ENCODE measurements around the gene LRSAM1. TPM values are rescaled to one million over a fixed set of nuclear protein-coding genes. Genes with fewer than 3 reads are reported as not detected.

LRSAM1 gene
- total and polyA plus RNA-seq, 9 donors, result 9.0 to 28.5 (median 17.4) TPM

- TF ChIP-seq POLR2A (IDR thresholded peaks at IDR 0.05) (no peak), CTCF (IDR thresholded peaks at IDR 0.05) (no peak)
- no peak overlapping the region for H3K4me3 ChIP-seq
- H3K4me1 ChIP-seq (ENCODE audit: insufficient read depth), result peaks cover 26% of the 10 kb centered on the region
- no peaks in the 10 kb centered on the region for H3K36me3 ChIP-seq
- whole genome bisulfite sequencing, 3 donors, result 83 to 91% (median 84%) methylated on average over 14 of the region's 14 CpGs
- intact Hi-C loops (cut with DNase I), result no loop called here
- no peaks in the 10 kb centered on the region for H3K9me3 ChIP-seq
- no peak for DNase-seq
- H3K27me3 ChIP-seq, result no peaks in the 10 kb centered on the region
- H3K27ac ChIP-seq, result no peak overlapping the region
Observed at GRCh38 chr9:127550751-127551150, 99.4 kb downstream of the LRSAM1 start.

Small RNA genes lying within 50 kb of the gene (small RNA-seq; reads per million reads assigned to genes)
- not detected for gene RF00019
- 159 reads per million, percentile 92 among the genes with 10 or more reads in this experiment for gene SNORA65

Other genes with a start within 250 kb of the LRSAM1 start
- gene GARNL3, start 186.7 kb upstream of the LRSAM1 start, total RNA-seq, result 10 to 100 TPM; 15.0 to 30.7 (median 22.9) TPM
- gene GARNL3, start 186.7 kb upstream of the LRSAM1 start, polyA plus RNA-seq, result 10 to 100 TPM in 1 of 2 donors, 1 to 10 TPM in 1; 8.9 to 26.6 TPM
- gene SLC2A8, start 54.3 kb upstream of the LRSAM1 start, total RNA-seq, result 10 to 100 TPM in 6 of 7 donors, 1 to 10 TPM in 1; 9.4 to 21.2 (median 17.9) TPM
- gene SLC2A8, start 54.3 kb upstream of the LRSAM1 start, polyA plus RNA-seq, result 10 to 100 TPM in 1 of 2 donors, 1 to 10 TPM in 1; 6.2 to 17.2 TPM
- gene ZNF79, start 27.1 kb upstream of the LRSAM1 start, total RNA-seq, result 10 to 100 TPM in 5 of 7 donors, 1 to 10 TPM in 2; 6.8 to 12.3 (median 11.0) TPM
- gene ZNF79, start 27.1 kb upstream of the LRSAM1 start, polyA plus RNA-seq, result 1 to 10 TPM; 3.9 to 8.1 TPM
- gene RPL12, start 104 bp upstream of the LRSAM1 start, total RNA-seq, result 1,000 to 10,000 TPM; 1,883 to 4,136 (median 2,145) TPM
- 1,000 to 10,000 TPM; 3,825 to 5,812 TPM for gene RPL12, start 104 bp upstream of the LRSAM1 start, polyA plus RNA-seq
- gene STXBP1, start 160.8 kb downstream of the LRSAM1 start, total RNA-seq, result 100 to 1,000 TPM in 1 of 7 donors, 10 to 100 TPM in 6; 46.8 to 102 (median 75.7) TPM
- 10 to 100 TPM; 18.8 to 84.2 TPM for gene STXBP1, start 160.8 kb downstream of the LRSAM1 start, polyA plus RNA-seq